OCI-LY1 (cell line): ENCODE measurements around the gene PRKCH.

Experiments used
- H2AFZ ChIP-seq: fragments of 200-600 bp; sonication (generic), shearing (Covaris generic); 2 replicates; pipeline ENCODE4 v1.6.0; 2014; ENCODE audit warnings: antibody characterized with exemption, mild to moderate bottlenecking, low read length
- H3F3A ChIP-seq: fragments of 200-600 bp; sonication (generic), shearing (Covaris generic); 2 replicates; pipeline ENCODE4 v1.6.0; 2014; ENCODE audit warnings: mild to moderate bottlenecking, antibody characterized with exemption, low read length, moderate library complexity; ENCODE audit not compliant: insufficient read depth
- H3K27ac ChIP-seq: fragments of 200-600 bp; sonication (generic); 2 replicates; pipeline ENCODE4 v1.5.1; 2014; ENCODE audit warnings: low read length, mixed run types, mild to moderate bottlenecking, low read depth; ENCODE audit not compliant: poor library complexity, severe bottlenecking
- H3K27me3 ChIP-seq: fragments of 200-600 bp; sonication (generic); 2 replicates; pipeline ENCODE4 v1.6.0; 2014; ENCODE audit warnings: antibody characterized with exemption, mild to moderate bottlenecking, low read length, moderate library complexity; ENCODE audit not compliant: insufficient read depth
- H3K36me3 ChIP-seq: fragments of 200-600 bp; sonication (generic); 2 replicates; pipeline ENCODE4 v1.6.1; 2014; ENCODE audit warnings: mild to moderate bottlenecking, antibody characterized with exemption, low read length, moderate library complexity, mixed read lengths; ENCODE audit not compliant: insufficient read depth
- H3K4me1 ChIP-seq: fragments of 200-600 bp; sonication (generic); 2 replicates; pipeline ENCODE4 v1.5.1; 2014; ENCODE audit warnings: mild to moderate bottlenecking, low read length, moderate library complexity; ENCODE audit not compliant: insufficient read depth, severe bottlenecking
- H3K4me2 ChIP-seq: fragments of 200-600 bp; sonication (generic), shearing (Covaris generic); 2 replicates; pipeline ENCODE4 v1.6.1; 2014; ENCODE audit warnings: low read length
- H3K4me3 ChIP-seq: fragments of 200-600 bp; sonication (generic); 2 replicates; pipeline ENCODE4 v1.5.1; 2014; ENCODE audit warnings: low read length, low read depth, mild to moderate bottlenecking, mixed read lengths; ENCODE audit not compliant: poor library complexity, severe bottlenecking
- H3K79me2 ChIP-seq: fragments of 200-600 bp; shearing (Covaris generic); 2 replicates; pipeline ENCODE4 v1.6.1; 2016; ENCODE audit warnings: mixed run types, low read length, mixed read lengths; ENCODE audit not compliant: insufficient read depth
- H3K9ac ChIP-seq: fragments of 200-600 bp; sonication (generic), shearing (Covaris generic); 2 replicates; pipeline ENCODE4 v1.6.1; 2014; ENCODE audit warnings: mild to moderate bottlenecking, low read length, mixed read lengths
- H3K9me2 ChIP-seq: fragments of 200-600 bp; sonication (generic), shearing (Covaris generic); 2 replicates; pipeline ENCODE4 v1.6.1; 2014; ENCODE audit warnings: low read depth, mild to moderate bottlenecking, low read length, mixed read lengths
- H3K9me3 ChIP-seq: fragments of 200-600 bp; shearing (Covaris generic); 2 replicates; pipeline ENCODE4 v1.6.1; 2014; ENCODE audit warnings: low read length, mixed read lengths
- H4K20me1 ChIP-seq: fragments of 200-600 bp; sonication (generic), shearing (Covaris generic); 2 replicates; pipeline ENCODE4 v1.6.0; 2016; ENCODE audit warnings: mild to moderate bottlenecking, low read length; ENCODE audit not compliant: insufficient read depth
- EZH2 ChIP-seq: fragments of 200-600 bp; sonication (generic), shearing (Covaris generic); IDR thresholded peaks from 2 replicates; pipeline ENCODE4 v1.8.0; 2017; ENCODE audit warnings: borderline replicate concordance, mixed run types, mild to moderate bottlenecking, antibody characterized with exemption, low read length, moderate library complexity, mixed read lengths
- TF ChIP-seq, protein P1 (sequence below): fragments of 200-600 bp; sonication (generic), shearing (Covaris generic); IDR thresholded peaks from 2 replicates; pipeline ENCODE4 v1.5.1; 2017; ENCODE audit warnings: mild to moderate bottlenecking, antibody characterized with exemption, low read length, moderate library complexity, mixed read lengths

Gene PRKCH

DNA sequence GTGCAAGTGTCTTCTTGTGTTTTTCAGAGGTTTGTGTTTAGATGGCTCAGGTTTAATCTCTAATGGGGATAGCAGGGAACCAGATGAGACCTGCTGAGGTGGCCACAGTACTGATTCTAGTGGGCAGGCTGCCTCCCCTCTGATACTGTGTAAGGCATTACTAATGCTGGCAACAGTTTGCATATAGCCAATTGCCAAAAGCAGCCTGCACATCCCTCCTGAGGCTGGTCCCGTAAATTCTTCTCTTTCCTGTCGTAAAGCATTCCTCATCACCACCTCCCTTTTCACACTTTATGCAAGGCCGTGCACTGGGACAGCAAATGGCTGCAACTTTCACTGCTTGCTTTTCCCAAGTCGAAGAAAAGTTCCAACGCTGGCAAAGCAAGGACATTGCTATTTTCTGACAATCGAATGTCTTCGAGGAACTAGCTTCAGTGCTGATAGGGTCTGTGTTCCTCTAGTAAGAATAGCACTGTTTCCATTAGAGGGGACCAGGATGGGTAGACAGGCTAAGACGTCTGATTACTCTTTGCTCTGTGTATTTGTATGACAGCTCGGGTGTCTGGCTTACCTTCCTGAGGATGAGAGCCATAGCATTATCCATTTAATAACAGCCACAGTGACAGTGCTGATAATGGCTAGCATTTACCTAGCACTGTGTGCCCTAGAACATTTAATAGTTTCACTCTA is 195.7 kb downstream of the PRKCH start:
- Histone ChIP-seq H3K4me1 (peaks cover 20% of the 10 kb centered on the region), H4K20me1 (no peaks in the 10 kb centered on the region), H3K79me2 (no peaks in the 10 kb centered on the region), H3K36me3 (no peaks in the 10 kb centered on the region), H3K4me3 (no peak overlapping the region), H3K27me3 (no peaks in the 10 kb centered on the region), H3K4me2 (no peak overlapping the region), H3K9ac (no peak overlapping the region), H3K9me2 (no peaks in the 10 kb centered on the region), H3K27ac (no peak overlapping the region), H2AFZ (no peak overlapping the region), H3K9me3 (no peaks in the 10 kb centered on the region), H3F3A (no peaks in the 10 kb centered on the region; the same call in 1 of the 2 replicates)
- TF ChIP-seq, protein P1, sequence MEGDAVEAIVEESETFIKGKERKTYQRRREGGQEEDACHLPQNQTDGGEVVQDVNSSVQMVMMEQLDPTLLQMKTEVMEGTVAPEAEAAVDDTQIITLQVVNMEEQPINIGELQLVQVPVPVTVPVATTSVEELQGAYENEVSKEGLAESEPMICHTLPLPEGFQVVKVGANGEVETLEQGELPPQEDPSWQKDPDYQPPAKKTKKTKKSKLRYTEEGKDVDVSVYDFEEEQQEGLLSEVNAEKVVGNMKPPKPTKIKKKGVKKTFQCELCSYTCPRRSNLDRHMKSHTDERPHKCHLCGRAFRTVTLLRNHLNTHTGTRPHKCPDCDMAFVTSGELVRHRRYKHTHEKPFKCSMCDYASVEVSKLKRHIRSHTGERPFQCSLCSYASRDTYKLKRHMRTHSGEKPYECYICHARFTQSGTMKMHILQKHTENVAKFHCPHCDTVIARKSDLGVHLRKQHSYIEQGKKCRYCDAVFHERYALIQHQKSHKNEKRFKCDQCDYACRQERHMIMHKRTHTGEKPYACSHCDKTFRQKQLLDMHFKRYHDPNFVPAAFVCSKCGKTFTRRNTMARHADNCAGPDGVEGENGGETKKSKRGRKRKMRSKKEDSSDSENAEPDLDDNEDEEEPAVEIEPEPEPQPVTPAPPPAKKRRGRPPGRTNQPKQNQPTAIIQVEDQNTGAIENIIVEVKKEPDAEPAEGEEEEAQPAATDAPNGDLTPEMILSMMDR, result no peak
- TF ChIP-seq EZH2, result no peak

GRCh38 chr14:61517911-61518384 is 196.6 kb downstream of the PRKCH start:
- Histone ChIP-seq H3K4me3 (no peak overlapping the region), H3K27ac (no peak overlapping the region), H3K9ac (no peak overlapping the region), H3K9me2 (no peaks in the 10 kb centered on the region), H3K4me2 (no peak overlapping the region), H3K9me3 (no peaks in the 10 kb centered on the region), H3K36me3 (no peaks in the 10 kb centered on the region), H3K4me1 (peaks cover 16% of the 10 kb centered on the region), H3F3A (no peaks in the 10 kb centered on the region; the same call in 1 of the 2 replicates), H3K79me2 (no peaks in the 10 kb centered on the region), H2AFZ (no peak overlapping the region), H3K27me3 (no peaks in the 10 kb centered on the region), H4K20me1 (no peaks in the 10 kb centered on the region)
- TF ChIP-seq EZH2, result no peak
- TF ChIP-seq, protein P1, result no peak

DNA sequence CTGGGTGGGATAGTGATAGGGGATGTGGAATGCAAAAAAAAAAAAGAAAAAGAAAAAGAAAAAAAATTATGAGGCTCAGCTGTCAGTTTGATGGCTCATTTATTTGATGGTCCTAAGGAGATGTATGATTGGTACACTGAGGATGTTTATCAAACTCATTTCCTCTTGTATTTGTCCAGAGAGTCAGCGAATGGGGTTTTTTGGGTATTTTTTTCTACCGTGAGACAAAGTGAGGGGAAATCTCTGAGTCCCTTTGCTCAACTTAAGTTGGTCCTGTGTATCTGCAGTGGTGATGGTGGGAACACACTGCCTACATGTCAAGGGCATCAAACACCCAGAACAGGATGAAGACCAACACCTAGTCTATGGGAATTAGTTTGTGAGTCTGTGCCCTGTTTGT is 197.0 kb downstream of the PRKCH start:
- Histone ChIP-seq H3K4me2 (no peak overlapping the region), H3K9me2 (no peaks in the 10 kb centered on the region), H4K20me1 (no peaks in the 10 kb centered on the region), H2AFZ (no peak overlapping the region), H3K36me3 (no peaks in the 10 kb centered on the region), H3K9me3 (no peaks in the 10 kb centered on the region), H3K4me1 (peaks cover 16% of the 10 kb centered on the region), H3F3A (no peaks in the 10 kb centered on the region), H3K9ac (no peak overlapping the region), H3K79me2 (no peaks in the 10 kb centered on the region), H3K4me3 (no peak overlapping the region), H3K27ac (no peak overlapping the region), H3K27me3 (no peaks in the 10 kb centered on the region)
- no peak for TF ChIP-seq EZH2
- TF ChIP-seq, protein P1, result no peak
